ENCODE data around the gene SPAG16.

SPAG16 gene

GRCh38 chr2:213561759-213562158, 277.5 kb downstream of the SPAG16 start:
- Histone ChIP-seq H3K79me2 (ENCODE audit: insufficient read depth, low read length) (no peaks in the 10 kb centered on the region), H3K9me2 (replicated peaks; ENCODE audit: low read depth, low read length) (no peaks in the 10 kb centered on the region), H4K20me1 (ENCODE audit: insufficient read depth, low read length, poor library complexity, severe bottlenecking) (no peaks in the 10 kb centered on the region), H3K9me3 (ENCODE audit: insufficient read depth, low read depth, low read length) (peaks cover under 1% of the 10 kb centered on the region; the same call in 1 of the 2 replicates), H3K4me2 (ENCODE audit: low read depth, low read length, poor library complexity, severe bottlenecking) (no peak overlapping the region), H2AFZ (ENCODE audit: low read length) (no peak overlapping the region), H3K9ac (ENCODE audit: low read depth, low read length, poor library complexity, severe bottlenecking) (no peak overlapping the region), H3K36me3 (ENCODE audit: insufficient read depth, low read length) (no peaks in the 10 kb centered on the region; the same call in 1 of the 2 replicates), H3K4me1 (ENCODE audit: insufficient read depth, low read length, poor library complexity, severe bottlenecking) (no peaks in the 10 kb centered on the region), H3F3A (ENCODE audit: low read depth) (no peaks in the 10 kb centered on the region), H3K4me3 (ENCODE audit: low read length, poor library complexity, severe bottlenecking) (no peak overlapping the region), H3K27me3 (ENCODE audit: insufficient read depth, low read length, poor library complexity, severe bottlenecking) (no peaks in the 10 kb centered on the region)
- no peak for TF ChIP-seq CTCF (conservative IDR thresholded peaks at IDR 0.05; ENCODE audit: low read length)
- no peak for TF ChIP-seq EZH2phosphoT487 (IDR thresholded peaks at IDR 0.05; ENCODE audit: borderline replicate concordance)

GRCh38 chr2:213562539-213563180, 278.4 kb downstream of the SPAG16 start:
- H3F3A ChIP-seq (ENCODE audit: low read depth), result no peaks in the 10 kb centered on the region
- H2AFZ ChIP-seq (ENCODE audit: low read length), result no peak overlapping the region
- H4K20me1 ChIP-seq (ENCODE audit: insufficient read depth, low read length, poor library complexity, severe bottlenecking), result no peaks in the 10 kb centered on the region
- H3K27me3 ChIP-seq (ENCODE audit: insufficient read depth, low read length, poor library complexity, severe bottlenecking), result no peaks in the 10 kb centered on the region
- no peaks in the 10 kb centered on the region for H3K36me3 ChIP-seq (ENCODE audit: insufficient read depth, low read length)
- H3K9ac ChIP-seq (ENCODE audit: low read depth, low read length, poor library complexity, severe bottlenecking), result no peak overlapping the region
- no peaks in the 10 kb centered on the region for H3K9me2 ChIP-seq (replicated peaks; ENCODE audit: low read depth, low read length)
- H3K79me2 ChIP-seq (ENCODE audit: insufficient read depth, low read length), result no peaks in the 10 kb centered on the region
- no peak overlapping the region for H3K4me3 ChIP-seq (ENCODE audit: low read length, poor library complexity, severe bottlenecking)
- H3K9me3 ChIP-seq (ENCODE audit: insufficient read depth, low read depth, low read length), result no peaks in the 10 kb centered on the region
- H3K4me2 ChIP-seq (ENCODE audit: low read depth, low read length, poor library complexity, severe bottlenecking), result no peak overlapping the region
- TF ChIP-seq CTCF (conservative IDR thresholded peaks at IDR 0.05; ENCODE audit: low read length) (no peak), EZH2phosphoT487 (IDR thresholded peaks at IDR 0.05; ENCODE audit: borderline replicate concordance) (no peak)
- H3K4me1 ChIP-seq (ENCODE audit: insufficient read depth, low read length, poor library complexity, severe bottlenecking), result no peaks in the 10 kb centered on the region

GRCh38 chr2:213566846-213567245, 282.6 kb downstream of the SPAG16 start:
- TF ChIP-seq EZH2phosphoT487 (IDR thresholded peaks at IDR 0.05; ENCODE audit: borderline replicate concordance) (no peak), CTCF (conservative IDR thresholded peaks at IDR 0.05; ENCODE audit: low read length) (no peak)
- H3F3A ChIP-seq (ENCODE audit: low read depth), result no peaks in the 10 kb centered on the region
- H4K20me1 ChIP-seq (ENCODE audit: insufficient read depth, low read length, poor library complexity, severe bottlenecking), result no peaks in the 10 kb centered on the region
- H3K36me3 ChIP-seq (ENCODE audit: insufficient read depth, low read length), result no peaks in the 10 kb centered on the region
- H3K79me2 ChIP-seq (ENCODE audit: insufficient read depth, low read length), result no peaks in the 10 kb centered on the region
- no peak overlapping the region for H3K4me3 ChIP-seq (ENCODE audit: low read length, poor library complexity, severe bottlenecking)
- no peaks in the 10 kb centered on the region for H3K9me3 ChIP-seq (ENCODE audit: insufficient read depth, low read depth, low read length)
- no peak overlapping the region for H3K9ac ChIP-seq (ENCODE audit: low read depth, low read length, poor library complexity, severe bottlenecking)
- no peak overlapping the region for H2AFZ ChIP-seq (ENCODE audit: low read length)
- H3K4me1 ChIP-seq (ENCODE audit: insufficient read depth, low read length, poor library complexity, severe bottlenecking), result no peaks in the 10 kb centered on the region
- H3K4me2 ChIP-seq (ENCODE audit: low read depth, low read length, poor library complexity, severe bottlenecking), result no peak overlapping the region
- H3K27me3 ChIP-seq (ENCODE audit: insufficient read depth, low read length, poor library complexity, severe bottlenecking), result no peaks in the 10 kb centered on the region
- H3K9me2 ChIP-seq (replicated peaks; ENCODE audit: low read depth, low read length), result no peaks in the 10 kb centered on the region
